Activated naive CD8-positive, alpha-beta T cell treated with anti-CD3 and anti-CD28 coated beads, Interleukin-2, amount 50 U/mL, for 16 hours (primary cell): Measurements from ENCODE around the gene CA9.

Experiments used
- DNase-seq: peaks from one replicate; pipeline ENCODE4 v3.0.0-alpha.2; 2020; ENCODE audit warnings: low read depth, low spot score

The CA9 gene

DNA sequence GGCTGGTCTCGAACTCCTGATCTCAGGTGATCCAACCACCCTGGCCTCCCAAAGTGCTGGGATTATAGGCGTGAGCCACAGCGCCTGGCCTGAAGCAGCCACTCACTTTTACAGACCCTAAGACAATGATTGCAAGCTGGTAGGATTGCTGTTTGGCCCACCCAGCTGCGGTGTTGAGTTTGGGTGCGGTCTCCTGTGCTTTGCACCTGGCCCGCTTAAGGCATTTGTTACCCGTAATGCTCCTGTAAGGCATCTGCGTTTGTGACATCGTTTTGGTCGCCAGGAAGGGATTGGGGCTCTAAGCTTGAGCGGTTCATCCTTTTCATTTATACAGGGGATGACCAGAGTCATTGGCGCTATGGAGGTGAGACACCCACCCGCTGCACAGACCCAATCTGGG, 1.5 kb downstream of the CA9 start:
- no peak for DNase-seq

DNA sequence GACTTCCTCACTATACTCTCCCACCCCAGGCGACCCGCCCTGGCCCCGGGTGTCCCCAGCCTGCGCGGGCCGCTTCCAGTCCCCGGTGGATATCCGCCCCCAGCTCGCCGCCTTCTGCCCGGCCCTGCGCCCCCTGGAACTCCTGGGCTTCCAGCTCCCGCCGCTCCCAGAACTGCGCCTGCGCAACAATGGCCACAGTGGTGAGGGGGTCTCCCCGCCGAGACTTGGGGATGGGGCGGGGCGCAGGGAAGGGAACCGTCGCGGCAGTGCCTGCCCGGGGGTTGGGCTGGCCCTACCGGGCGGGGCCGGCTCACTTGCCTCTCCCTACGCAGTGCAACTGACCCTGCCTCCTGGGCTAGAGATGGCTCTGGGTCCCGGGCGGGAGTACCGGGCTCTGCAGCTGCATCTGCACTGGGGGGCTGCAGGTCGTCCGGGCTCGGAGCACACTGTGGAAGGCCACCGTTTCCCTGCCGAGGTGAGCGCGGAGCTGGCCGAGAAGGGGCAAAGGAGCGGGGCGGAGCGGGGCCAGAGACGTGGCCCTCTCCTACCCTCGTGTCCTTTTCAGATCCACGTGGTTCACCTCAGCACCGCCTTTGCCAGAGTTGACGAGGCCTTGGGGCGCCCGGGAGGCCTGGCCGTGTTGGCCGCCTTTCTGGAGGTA, 2.1 kb downstream of the CA9 start:
- no peak for DNase-seq

DNA sequence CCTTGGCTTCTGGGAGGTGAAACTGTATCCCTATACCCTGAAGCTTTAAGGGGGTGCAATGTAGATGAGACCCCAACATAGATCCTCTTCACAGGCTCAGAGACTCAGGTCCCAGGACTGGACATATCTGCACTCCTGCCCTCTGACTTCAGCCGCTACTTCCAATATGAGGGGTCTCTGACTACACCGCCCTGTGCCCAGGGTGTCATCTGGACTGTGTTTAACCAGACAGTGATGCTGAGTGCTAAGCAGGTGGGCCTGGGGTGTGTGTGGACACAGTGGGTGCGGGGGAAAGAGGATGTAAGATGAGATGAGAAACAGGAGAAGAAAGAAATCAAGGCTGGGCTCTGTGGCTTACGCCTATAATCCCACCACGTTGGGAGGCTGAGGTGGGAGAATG, 5.4 kb downstream of the CA9 start:
- DNase-seq, result no peak

DNA sequence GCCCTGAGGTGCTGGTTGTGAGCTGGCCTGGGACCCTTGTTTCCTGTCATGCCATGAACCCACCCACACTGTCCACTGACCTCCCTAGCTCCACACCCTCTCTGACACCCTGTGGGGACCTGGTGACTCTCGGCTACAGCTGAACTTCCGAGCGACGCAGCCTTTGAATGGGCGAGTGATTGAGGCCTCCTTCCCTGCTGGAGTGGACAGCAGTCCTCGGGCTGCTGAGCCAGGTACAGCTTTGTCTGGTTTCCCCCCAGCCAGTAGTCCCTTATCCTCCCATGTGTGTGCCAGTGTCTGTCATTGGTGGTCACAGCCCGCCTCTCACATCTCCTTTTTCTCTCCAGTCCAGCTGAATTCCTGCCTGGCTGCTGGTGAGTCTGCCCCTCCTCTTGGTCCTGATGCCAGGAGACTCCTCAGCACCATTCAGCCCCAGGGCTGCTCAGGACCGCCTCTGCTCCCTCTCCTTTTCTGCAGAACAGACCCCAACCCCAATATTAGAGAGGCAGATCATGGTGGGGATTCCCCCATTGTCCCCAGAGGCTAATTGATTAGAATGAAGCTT, 6.1 kb downstream of the CA9 start:
- no peak for DNase-seq

DNA sequence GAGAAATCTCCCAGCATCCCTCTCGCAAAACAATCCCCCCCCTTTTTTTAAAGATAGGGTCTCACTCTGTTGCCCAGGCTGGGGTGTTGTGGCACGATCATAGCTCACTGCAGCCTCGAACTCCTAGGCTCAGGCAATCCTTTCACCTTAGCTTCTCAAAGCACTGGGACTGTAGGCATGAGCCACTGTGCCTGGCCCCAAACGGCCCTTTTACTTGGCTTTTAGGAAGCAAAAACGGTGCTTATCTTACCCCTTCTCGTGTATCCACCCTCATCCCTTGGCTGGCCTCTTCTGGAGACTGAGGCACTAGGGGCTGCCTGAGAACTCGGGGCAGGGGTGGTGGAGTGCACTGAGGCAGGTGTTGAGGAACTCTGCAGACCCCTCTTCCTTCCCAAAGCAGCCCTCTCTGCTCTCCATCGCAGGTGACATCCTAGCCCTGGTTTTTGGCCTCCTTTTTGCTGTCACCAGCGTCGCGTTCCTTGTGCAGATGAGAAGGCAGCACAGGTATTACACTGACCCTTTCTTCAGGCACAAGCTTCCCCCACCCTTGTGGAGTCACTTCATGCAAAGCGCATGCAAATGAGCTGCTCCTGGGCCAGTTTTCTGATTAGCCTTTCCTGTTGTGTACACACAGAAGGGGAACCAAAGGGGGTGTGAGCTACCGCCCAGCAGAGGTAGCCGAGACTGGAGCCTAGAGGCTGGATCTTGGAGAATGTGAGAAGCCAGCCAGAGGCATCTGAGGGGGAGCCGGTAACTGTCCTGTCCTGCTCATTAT, 6.8 kb downstream of the CA9 start:
- DNase-seq, result no peak

DNA sequence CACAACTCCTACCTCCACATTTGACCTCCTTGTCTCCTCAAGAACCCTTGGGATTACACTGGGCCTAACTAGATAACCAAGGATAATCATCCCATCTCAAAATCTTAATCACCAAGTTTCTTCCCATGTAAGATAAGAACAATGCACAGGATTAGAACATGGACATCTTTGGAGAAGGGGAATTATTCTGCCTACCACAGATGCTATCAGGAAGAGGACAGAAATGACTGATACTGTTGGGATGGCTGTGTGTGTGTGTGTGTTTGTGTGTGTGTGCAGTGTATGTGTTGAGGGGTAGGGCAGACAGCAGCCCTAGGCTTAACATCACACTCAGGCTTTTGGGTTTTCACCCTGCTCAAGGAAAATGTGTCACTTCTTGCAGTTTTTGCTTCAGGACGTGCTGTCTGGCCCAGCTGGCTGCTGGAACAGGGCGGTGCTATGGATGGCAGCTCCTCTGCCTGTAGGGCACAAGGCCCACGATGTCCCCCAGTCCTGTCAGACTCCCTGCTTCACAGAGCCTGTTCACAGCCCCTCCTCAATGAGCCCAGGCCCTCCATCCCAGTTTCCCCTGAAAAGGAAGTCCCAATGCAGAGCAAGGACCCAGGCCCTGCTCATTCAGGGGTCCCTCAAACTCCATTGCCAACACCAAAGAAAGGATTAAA, 7.7 kb downstream of the CA9 start:
- no peak for DNase-seq

DNA sequence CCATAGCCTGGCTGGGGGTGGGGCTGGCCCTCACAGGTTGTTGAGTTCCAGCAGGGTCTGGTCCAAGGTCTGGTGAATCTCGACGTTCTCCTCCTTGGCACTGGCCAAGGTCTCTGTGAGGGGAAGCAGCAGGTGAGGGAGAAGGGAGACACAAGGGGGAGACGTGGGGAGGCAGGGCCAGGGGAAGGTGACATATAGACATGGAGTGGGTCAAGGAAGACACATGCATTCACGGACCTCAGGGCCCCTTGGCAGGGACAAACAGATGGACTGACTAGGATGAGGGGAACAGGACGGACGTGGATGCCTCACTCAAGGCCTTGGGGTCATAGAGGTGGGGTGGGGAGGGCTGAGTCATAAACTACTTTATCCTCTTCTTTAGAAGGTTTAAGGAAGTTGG, 8.3 kb downstream of the CA9 start:
- DNase-seq, result no peak

DNA sequence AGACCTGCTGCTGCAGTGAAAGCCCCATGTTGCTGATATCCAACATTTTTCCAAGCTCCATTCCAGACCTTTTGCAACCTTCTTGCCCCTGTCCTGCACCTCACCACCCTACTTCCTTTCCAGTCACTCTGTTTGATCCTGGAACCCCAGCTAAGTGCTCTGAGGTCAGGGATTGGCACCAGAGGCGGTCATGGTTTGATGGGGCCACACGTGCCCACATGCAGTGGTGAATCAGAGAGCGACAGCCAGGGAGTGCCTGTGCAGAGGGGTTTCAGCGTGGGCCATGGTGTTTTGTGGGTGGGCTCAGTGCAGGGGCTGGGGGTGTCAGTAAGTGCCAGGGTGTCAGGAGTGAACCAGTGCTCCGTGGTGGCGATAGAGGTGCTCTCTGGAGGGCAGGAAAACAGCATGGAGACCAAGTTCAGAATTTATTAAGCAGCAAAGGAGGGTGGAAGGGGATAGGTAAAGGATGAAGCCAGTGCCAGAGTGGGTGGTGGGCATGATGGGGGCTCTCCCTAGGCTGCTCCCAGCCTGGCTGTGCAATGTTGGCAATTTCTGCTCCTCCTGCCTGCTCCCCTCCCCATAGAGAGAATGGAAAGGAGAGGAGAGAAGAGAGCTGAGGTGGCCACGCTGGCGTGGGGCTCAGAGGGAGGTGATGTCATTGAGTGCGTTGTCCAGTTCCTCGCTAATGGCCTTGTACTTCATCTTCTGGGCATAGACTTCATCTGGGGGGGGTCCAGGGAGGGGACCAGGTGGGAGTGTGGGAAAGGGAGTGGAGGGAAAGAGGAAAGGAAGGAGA, 9.0 kb downstream of the CA9 start:
- no peak for DNase-seq

DNA sequence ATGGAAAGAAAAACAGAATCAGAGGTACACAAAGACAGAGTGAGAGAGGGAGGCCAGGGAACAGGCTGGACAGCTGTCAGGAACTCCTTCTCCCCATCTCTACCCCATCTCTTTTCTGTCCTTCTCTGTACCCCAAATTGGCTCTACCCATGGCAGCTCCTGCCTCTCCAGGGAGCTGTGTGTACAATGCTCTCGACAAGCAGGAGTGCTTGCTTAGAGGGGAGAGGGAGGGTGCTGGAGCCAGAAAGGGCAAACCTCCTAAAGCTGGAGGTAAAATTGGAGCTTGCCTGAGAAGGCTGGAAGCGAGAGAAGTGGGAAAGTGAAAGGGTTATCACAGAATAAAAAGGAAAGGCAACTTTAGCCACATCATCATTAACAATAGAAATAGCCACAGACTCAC, 9.6 kb downstream of the CA9 start:
- no peak for DNase-seq

DNA sequence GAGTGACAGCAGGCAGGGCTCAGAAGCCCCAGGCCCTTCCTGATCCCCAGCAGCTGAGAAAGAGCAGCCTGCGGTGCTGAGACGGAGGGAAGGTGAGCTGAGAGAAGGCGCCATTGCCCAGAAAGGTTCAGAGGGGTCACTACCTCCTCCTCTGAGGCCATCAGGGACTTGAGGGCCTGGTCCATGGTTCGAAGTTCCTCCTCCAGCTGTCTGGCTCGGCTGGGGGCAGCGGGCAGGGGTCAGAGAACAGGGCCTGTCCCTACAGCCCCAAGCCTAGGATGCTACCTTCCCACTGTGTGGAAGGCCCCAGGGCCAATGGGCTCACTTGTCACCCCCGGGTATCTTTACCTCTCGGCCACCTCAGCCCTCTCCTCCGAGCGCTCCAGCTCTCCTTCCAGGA, 11.2 kb downstream of the CA9 start:
- no peak for DNase-seq

DNA sequence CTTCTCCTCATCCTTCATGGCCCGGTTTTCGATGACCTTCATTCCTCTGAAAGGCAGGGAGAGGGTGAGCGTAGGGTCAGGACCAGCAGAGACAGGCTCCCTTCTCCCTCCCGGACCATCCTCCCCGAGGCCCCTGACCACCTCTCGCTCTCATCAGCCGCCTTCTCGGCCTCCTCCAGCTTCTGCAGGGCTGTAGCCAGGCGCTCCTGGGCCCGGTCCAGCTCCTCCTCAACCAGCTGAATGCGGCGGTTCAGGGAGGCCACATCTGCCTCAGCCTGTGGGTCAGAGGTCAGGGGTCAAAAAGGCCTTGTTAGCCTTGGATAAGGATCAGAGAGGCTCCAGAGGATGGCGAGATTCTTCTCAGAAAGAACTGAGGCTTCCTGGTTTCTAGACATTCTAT, 11.8 kb downstream of the CA9 start:
- no peak for DNase-seq

DNA sequence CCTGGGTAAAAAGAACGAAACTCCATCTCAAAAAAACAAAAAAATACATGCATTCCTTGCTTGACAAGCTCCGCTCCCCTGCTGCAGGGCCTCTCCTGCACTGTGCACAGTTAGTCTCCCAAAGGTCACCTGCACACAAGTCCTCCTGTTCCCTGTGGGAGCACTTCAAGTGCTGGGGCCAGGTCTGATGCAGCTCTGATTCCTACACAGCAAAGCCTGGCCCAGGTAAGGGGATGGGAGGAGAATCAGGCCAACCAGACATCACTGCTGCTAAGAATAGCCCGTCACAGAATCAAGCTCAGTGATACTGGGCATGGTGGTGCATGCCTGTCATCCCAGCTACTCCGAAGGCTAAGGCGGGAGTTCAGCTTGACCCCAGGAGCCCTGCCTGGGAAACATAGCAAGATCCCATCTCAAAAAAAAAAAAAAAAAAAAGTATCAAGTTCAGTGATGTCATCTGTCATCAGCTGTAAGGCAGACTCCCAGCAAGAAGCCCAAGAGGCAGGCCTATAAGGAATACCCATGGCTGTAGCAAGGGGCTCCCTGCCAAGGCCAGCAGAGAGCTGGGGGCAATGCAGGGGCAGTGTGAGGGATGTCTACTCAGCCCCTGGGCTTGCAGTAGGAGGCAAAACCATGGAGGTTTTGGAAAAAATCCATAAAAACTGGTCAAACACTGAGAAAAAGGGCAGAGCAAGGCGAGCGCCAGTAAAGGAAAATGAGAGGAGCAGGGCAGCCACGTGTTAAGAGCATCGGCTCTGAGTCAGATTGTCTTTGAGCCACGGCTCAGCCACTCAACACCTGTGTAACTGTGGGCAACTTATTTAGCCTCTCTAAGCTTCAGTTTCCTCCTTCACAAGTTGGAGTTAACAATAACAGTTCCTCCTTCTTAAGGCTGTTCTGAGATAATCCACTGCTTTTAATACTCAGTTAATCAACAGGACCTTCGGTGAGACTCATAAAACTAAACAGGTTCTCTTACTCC, 12.8 kb downstream of the CA9 start:
- DNase-seq, result no peak

DNA sequence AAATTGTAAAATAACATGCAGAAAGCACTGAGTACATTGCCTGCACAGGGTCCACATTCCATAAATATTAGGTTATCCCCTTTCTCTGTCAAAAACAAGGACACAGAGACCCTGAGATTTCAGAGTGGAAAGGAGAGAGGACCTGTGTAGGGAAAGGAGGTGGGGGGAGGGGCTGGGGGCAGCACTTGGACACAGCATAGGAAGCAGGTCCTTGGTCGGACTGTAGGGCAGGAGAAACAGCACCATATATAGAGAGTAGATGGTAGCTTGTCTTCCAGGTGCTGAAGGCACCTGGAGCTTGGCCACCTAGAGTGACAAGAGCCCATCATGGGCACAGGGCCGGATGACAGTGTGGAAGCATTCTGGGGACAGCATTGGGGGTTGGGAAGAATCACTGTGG, 13.6 kb downstream of the CA9 start:
- DNase-seq, result no peak

DNA sequence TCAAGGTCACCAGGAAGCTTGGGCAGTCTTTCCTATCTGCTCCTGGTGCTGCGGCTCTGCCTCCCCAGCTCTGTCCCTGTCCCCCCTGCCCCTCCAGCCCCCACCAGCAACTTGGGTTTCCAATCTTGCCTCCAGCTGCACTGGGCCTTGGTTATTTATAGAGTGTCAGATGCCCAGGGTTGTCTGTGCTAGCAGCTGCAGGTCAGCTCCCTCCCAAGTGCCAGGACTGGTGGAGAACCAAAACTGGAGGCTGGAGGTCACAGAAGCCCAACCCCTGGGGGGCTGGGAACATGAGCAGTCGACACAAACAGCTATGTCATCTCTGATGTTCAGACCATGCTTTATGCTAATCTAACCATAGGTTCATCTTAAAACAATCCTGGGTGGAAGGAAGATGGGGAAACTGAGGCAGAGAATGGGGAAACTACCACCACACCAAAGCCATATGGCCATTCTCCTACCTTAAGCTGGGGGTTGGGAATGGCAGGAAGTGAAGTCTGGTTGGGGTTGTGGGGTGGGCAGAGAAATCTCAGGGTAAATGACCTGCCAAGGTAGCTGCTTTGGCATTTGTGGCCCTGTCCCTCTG, 14.3 kb downstream of the CA9 start:
- DNase-seq, result no peak

DNA sequence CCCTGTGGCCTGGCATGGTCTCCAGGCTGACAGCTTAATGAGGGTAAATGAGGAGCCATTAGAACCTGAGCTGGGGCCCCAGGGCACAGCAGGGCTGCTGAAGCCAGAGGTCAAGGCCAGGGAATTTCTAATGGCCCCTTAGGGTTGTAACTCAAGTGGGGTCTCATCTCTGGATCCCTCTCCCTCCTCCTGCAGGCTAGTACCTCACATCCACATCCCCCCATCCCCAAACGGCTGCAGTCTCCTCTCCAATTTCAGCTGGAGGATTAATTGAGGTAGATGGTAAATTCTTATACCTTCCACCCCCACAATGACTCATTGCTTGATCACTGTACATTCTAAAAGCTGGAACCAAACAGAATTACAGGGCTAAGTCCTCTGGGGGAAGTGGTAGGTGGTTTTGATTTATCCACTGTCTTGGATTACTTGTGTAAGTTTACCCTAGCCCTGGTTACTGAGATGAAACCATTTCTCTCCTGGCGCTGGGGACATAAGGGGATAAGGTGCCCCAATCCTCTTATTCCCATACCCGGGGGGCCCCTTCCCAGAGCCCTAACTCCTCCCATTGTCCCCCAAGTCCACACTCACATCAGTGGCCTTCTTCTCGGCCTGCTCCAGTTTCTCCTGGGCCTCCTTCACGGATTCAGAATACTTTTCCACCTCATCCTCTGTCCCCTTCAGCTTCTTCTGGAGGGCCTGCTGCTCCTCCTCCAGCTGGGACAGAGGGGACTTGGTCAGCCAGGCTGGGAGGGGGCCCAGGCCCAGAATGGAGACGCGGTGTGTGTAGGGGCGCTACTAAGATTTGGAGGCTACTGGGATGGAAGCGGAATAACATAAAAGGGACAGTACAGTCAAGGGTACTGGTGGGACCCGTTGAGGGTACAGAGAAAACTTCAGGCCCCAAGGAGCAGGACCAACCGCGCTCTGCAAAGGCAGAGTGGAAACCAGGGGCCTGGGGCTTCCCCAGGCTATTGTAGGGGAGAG, 15.1 kb downstream of the CA9 start:
- no peak for DNase-seq

DNA sequence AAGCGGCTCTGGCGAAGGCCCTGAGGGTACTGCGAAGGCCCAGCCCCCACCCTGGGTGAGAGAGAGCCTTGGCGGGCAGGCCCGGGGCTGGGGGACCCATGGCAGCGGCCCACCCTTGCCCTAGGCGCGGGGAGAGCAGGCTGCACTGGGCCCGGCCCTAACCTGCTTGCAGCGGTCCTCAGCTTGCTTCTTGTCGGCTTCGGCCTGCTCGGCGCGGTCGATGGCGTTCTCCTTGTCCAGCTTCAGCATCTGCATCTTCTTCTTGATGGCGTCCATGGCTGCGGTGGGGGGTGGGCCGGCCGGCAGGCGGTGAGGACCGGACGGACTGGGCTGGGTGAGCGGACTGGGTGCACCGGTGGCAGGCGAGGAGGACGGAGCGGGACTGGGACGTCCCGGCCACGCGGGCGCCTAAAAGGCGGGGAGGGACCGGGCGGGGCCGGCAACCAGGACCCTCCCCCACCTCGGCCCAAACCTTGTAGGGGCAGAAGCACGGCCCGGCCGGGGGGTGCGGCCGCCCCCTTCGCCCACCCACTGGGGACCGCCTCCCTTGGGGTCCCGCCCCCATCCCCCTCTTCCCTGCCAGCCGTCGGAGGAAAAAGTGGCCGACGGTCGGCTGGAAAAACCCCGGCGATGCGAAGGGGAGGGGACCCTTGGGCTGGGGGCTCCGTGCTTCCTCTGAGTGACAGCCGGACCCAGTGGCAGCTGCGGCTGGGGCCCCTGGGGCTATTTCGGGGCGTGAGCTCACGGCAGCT, 16.0 kb downstream of the CA9 start, which contains the start of gene TPM2:
Gene TPM2, minus strand, starts transcription at position 384 of the 752 bp plus-strand sequence. Its CDS starts 108 bp downstream, at position 276.
- no peak for DNase-seq

DNA sequence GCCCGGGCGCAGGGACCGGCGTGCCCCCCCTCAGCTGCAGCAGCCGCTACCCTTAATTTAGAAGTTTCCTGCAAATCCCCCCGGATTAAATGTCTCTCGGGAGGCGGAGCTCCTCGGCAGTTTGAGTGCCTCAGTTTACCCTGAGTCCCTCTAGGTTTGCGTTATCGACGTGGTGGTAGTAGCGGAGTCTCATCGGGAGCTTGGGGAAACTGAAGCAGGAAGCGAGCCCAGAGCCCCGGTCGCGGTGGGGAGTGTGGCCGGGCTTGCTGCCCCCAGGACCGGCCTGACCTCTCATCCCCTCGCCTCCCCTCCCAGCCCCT, 16.5 kb downstream of the CA9 start:
- DNase-seq, result no peak

DNA sequence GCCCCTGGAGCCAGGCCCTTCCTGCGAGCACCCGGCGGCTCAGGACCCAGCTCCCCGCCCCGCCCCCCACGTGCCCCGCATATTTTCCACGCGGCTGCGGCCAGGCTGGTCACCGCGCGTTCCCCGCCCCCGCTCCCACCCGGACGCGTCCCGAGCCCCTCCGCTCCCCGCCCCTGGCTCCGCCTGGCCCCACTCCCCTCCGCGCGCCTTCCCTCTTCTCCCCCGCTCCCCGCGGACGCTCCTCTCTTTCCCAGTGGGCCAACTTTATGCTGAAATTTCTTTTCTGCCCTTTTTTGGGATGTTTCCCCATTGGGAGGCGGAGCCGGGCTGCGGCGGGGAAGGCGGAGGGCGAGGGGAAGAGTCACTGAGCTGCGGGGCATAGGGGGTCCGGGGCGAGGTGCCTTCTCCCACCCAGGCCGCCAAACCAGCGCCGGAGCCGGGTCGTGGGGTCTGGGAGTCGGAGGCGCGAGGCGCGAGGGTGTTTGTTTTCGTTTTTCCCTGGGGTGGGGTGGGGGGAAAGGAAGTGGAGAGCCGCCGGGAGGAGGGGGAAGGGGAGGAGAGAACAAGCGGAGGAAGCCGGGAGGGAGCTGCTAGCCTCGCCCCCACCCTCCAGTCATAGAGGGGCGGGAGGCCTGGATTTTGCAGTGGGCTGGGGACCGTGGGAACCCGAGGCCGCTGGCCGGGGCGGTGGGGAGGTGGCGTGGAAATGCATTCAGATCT, 17.0 kb downstream of the CA9 start:
- DNase-seq, result no peak
